MM.1S (cell line): Measurements from ENCODE around the gene DPP10.

Experiments
- DNase-seq: peaks from one replicate; pipeline ENCODE4 v3.0.0-alpha.2; 2015
- H2AFZ ChIP-seq: fragments of 300-600 bp; sonication (generic); 2 replicates; pipeline ENCODE4 v1.6.0; 2016; ENCODE audit warnings: antibody characterized with exemption, low read length
- H3F3A ChIP-seq: fragments of 300-600 bp; sonication (generic); 2 replicates; pipeline ENCODE4 v1.6.1; 2016; ENCODE audit warnings: mild to moderate bottlenecking, antibody characterized with exemption, low read length, moderate library complexity, mixed read lengths; ENCODE audit not compliant: insufficient read depth
- H3K27ac ChIP-seq: fragments of 300-600 bp; sonication (generic); 2 replicates; pipeline ENCODE4 v1.5.1; 2016; ENCODE audit warnings: mild to moderate bottlenecking, low read length
- H3K27me3 ChIP-seq: fragments of 300-600 bp; sonication (generic); replicated peaks from 2 replicates; pipeline ENCODE4 v1.6.0; 2016; ENCODE audit warnings: low read length; ENCODE audit not compliant: insufficient read depth
- H3K36me3 ChIP-seq: fragments of 300-600 bp; sonication (generic); replicated peaks from 2 replicates; pipeline ENCODE4 v1.6.1; 2016; ENCODE audit warnings: mild to moderate bottlenecking, low read length, mixed read lengths; ENCODE audit not compliant: insufficient read depth
- H3K4me1 ChIP-seq: fragments of 300-600 bp; sonication (generic); 2 replicates; pipeline ENCODE4 v1.6.1; 2016; ENCODE audit warnings: low read length, mixed read lengths
- H3K4me2 ChIP-seq: fragments of 300-600 bp; sonication (generic); 2 replicates; pipeline ENCODE4 v1.6.0; 2016; ENCODE audit warnings: low read depth, low read length
- H3K4me3 ChIP-seq: fragments of 300-600 bp; sonication (generic); 2 replicates; pipeline ENCODE4 v1.5.1; 2016; ENCODE audit warnings: low read length, mixed read lengths
- H3K79me2 ChIP-seq: fragments of 300-600 bp; sonication (generic); 2 replicates; pipeline ENCODE4 v1.6.1; 2016; ENCODE audit warnings: mixed run types, low read length, mixed read lengths
- H3K9ac ChIP-seq: fragments of 300-600 bp; sonication (generic); 2 replicates; pipeline ENCODE4 v1.6.1; 2016; ENCODE audit warnings: low read length, mixed read lengths
- H3K9me2 ChIP-seq: fragments of 300-600 bp; sonication (generic); replicated peaks from 2 replicates; pipeline ENCODE4 v1.6.1; 2016; ENCODE audit warnings: mild to moderate bottlenecking, low read length, mixed read lengths; ENCODE audit not compliant: insufficient read depth
- H3K9me3 ChIP-seq: fragments of 300-600 bp; sonication (generic); replicated peaks from 2 replicates; pipeline ENCODE4 v1.6.1; 2016; ENCODE audit warnings: mild to moderate bottlenecking, low read length, mixed read lengths; ENCODE audit not compliant: insufficient read depth
- H4K20me1 ChIP-seq: fragments of 300-600 bp; sonication (generic); 2 replicates; pipeline ENCODE4 v1.6.1; 2016; ENCODE audit warnings: mild to moderate bottlenecking, low read length, moderate library complexity, mixed read lengths; ENCODE audit not compliant: insufficient read depth
- EZH2 ChIP-seq: fragments of 300-600 bp; sonication (generic); optimal IDR thresholded peaks from 2 replicates; pipeline ENCODE3; 2017; ENCODE audit warnings: low read depth, mild to moderate bottlenecking, antibody characterized with exemption, low read length, mixed read lengths
- EZH2phosphoT487 ChIP-seq: fragments of 300-600 bp; sonication (generic); IDR thresholded peaks from 2 replicates; pipeline ENCODE4 v1.6.1; 2018; ENCODE audit warnings: antibody characterized with exemption, low read length
- TF ChIP-seq, protein P1 (sequence below): fragments of 300-600 bp; sonication (generic); IDR thresholded peaks from 2 replicates; pipeline ENCODE4 v1.5.1; 2016; ENCODE audit warnings: antibody characterized with exemption, low read length, mixed read lengths

The DPP10 gene

DNA sequence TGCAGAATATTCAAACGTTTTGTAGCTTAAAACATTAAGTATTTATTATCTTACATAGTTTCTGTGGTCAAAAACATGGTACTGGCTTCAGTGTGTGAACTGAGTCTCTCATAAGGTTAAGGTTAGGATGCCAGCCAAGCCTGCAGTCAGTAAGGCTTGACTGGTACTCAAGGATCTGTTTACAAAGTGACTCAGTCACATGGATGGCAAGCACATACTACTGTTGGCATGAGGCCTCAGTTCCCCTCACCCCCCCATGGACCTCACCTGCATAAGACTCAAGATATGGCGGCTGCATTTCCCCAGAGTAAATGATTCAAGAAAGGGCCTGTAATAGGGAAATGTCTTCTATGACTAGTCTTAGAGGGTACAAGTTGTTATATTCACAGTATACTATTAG lies 1167.5 kb downstream of the DPP10 start:
- Histone ChIP-seq H3K27ac (no peak overlapping the region), H3K79me2 (no peaks in the 10 kb centered on the region), H4K20me1 (no peaks in the 10 kb centered on the region), H3K9ac (no peak overlapping the region), H3K9me3 (no peaks in the 10 kb centered on the region), H3K27me3 (no peaks in the 10 kb centered on the region), H3K4me1 (no peaks in the 10 kb centered on the region), H3K36me3 (no peaks in the 10 kb centered on the region), H3K4me3 (no peak overlapping the region), H3F3A (no peaks in the 10 kb centered on the region), H2AFZ (no peak overlapping the region), H3K4me2 (no peak overlapping the region), H3K9me2 (no peaks in the 10 kb centered on the region)
- TF ChIP-seq EZH2phosphoT487 (no peak), EZH2 (no peak)
- TF ChIP-seq, protein P1, sequence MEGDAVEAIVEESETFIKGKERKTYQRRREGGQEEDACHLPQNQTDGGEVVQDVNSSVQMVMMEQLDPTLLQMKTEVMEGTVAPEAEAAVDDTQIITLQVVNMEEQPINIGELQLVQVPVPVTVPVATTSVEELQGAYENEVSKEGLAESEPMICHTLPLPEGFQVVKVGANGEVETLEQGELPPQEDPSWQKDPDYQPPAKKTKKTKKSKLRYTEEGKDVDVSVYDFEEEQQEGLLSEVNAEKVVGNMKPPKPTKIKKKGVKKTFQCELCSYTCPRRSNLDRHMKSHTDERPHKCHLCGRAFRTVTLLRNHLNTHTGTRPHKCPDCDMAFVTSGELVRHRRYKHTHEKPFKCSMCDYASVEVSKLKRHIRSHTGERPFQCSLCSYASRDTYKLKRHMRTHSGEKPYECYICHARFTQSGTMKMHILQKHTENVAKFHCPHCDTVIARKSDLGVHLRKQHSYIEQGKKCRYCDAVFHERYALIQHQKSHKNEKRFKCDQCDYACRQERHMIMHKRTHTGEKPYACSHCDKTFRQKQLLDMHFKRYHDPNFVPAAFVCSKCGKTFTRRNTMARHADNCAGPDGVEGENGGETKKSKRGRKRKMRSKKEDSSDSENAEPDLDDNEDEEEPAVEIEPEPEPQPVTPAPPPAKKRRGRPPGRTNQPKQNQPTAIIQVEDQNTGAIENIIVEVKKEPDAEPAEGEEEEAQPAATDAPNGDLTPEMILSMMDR, result no peak
- DNase-seq, result no peak

DNA sequence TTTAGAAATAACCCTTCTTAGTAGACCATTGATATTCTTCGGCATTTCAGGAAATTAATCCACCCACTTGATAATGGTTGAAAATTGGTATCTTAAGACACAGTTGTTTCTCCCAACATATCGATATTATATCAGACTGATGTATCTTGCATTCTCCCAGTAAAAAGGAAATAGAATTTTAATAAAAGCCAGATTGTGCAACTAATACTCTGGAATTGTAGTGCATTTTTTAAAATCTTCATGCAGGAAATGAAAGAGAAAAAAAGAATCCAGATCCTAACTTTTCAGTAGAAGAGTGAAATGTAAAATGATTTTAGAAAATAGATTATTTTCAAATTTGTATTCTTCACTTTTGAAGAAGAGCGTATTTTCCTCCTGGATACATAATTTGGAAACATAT lies 1168.4 kb downstream of the DPP10 start:
- no peak for DNase-seq
- no peaks in the 10 kb centered on the region for H3F3A ChIP-seq
- no peaks in the 10 kb centered on the region for H4K20me1 ChIP-seq
- TF ChIP-seq, protein P1, result no peak
- TF ChIP-seq EZH2phosphoT487 (no peak), EZH2 (no peak)
- no peaks in the 10 kb centered on the region for H3K9me2 ChIP-seq
- H3K9me3 ChIP-seq, result no peaks in the 10 kb centered on the region
- no peak overlapping the region for H3K4me2 ChIP-seq
- no peak overlapping the region for H2AFZ ChIP-seq
- H3K27me3 ChIP-seq, result no peaks in the 10 kb centered on the region
- H3K9ac ChIP-seq, result no peak overlapping the region
- no peak overlapping the region for H3K4me3 ChIP-seq
- H3K4me1 ChIP-seq, result no peaks in the 10 kb centered on the region
- H3K79me2 ChIP-seq, result no peaks in the 10 kb centered on the region
- no peaks in the 10 kb centered on the region for H3K36me3 ChIP-seq
- no peak overlapping the region for H3K27ac ChIP-seq

DNA sequence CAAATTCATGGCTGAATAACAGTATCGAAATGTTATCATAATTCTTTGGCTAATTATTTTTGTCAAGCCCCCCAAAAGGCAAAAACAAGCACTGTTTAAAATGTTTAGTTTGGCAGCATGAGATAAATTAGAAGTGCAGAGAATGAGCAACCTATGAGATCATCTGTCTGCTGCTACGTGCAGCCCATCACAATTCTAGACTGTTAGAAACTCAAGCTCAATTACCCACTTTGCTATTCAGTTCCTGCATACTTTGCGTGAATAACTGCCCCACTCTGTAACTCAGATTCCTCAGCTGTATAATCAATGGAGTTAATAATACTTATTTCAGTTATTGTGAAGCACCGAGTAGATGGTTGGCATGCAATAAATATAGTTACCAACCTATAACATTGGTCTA lies 1181.9 kb downstream of the DPP10 start:
- H2AFZ ChIP-seq, result no peak overlapping the region
- no peaks in the 10 kb centered on the region for H3K4me1 ChIP-seq
- TF ChIP-seq, protein P1, result no peak
- no peak for TF ChIP-seq EZH2phosphoT487
- no peak for TF ChIP-seq EZH2

DNA sequence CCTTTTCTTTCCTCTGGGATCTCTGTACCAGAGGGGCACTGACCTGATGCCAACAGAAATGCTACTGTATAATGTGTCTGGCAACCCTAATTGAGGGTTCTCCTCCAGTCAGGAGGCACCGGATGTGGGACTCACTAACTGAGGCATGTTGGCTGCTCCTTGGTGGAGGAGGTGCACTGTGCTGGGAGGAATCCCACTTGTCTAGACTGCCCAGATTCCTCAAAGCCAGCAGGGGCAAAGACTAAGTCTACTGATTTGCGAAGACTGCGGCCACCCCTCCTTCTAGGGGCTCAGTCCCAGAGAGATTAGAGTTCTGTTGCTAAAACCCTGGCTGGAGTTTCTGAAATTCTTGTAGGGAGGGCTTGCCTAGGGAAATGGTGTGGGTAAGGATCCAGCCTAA lies 1192.1 kb downstream of the DPP10 start:
- H3K9ac ChIP-seq, result no peak overlapping the region
- no peak for TF ChIP-seq EZH2
- TF ChIP-seq, protein P1, result no peak
- no peak for TF ChIP-seq EZH2phosphoT487
- H3K27me3 ChIP-seq, result no peaks in the 10 kb centered on the region
- H3K79me2 ChIP-seq, result no peaks in the 10 kb centered on the region
- no peaks in the 10 kb centered on the region for H3K9me3 ChIP-seq
- no peak overlapping the region for H3K4me3 ChIP-seq
- H3K4me2 ChIP-seq, result no peak overlapping the region
- H3K36me3 ChIP-seq, result no peaks in the 10 kb centered on the region
- no peak overlapping the region for H2AFZ ChIP-seq
- H3F3A ChIP-seq, result no peaks in the 10 kb centered on the region
- H4K20me1 ChIP-seq, result no peaks in the 10 kb centered on the region
- no peaks in the 10 kb centered on the region for H3K4me1 ChIP-seq
- DNase-seq, result no peak
- H3K9me2 ChIP-seq, result no peaks in the 10 kb centered on the region
- H3K27ac ChIP-seq, result no peak overlapping the region

More for the DNA sequence above, 1181.9 kb downstream of the DPP10 start:
- Histone ChIP-seq H3K4me2 (no peak overlapping the region), H3K36me3 (no peaks in the 10 kb centered on the region), H3K79me2 (no peaks in the 10 kb centered on the region), H3F3A (no peaks in the 10 kb centered on the region), H3K9me2 (no peaks in the 10 kb centered on the region), H4K20me1 (no peaks in the 10 kb centered on the region), H3K27ac (no peak overlapping the region), H3K9ac (no peak overlapping the region), H3K9me3 (no peaks in the 10 kb centered on the region), H3K27me3 (no peaks in the 10 kb centered on the region), H3K4me3 (no peak overlapping the region)
- DNase-seq, result no peak
